Stimulated activated memory B cell treated with anti-CD40 and anti-IgM and Interleukin-4, amounts not matched to agents 10 μg/mL and 1 μg/mL and 100 μg/mL, for 72 hours (primary cell): ENCODE measurements around the gene NUDCD2.
"Not testable (repeated sequence)": the region's sequence is repeated elsewhere in the genome, so short reads cannot be mapped to it uniquely, and the experiment has no call there.

Experiments used
- ATAC-seq: fragments of 150-1000 bp; cut with Tn5 transposase; 2 replicates; pipeline ENCODE4 v1.10.0; 2021
- H3K27ac Mint-ChIP-seq: one replicate; pipeline ENCODE4 v1.8.0; 2022; ENCODE audit warnings: mild to moderate bottlenecking, mixed read lengths
- H3K27me3 Mint-ChIP-seq: one replicate; pipeline ENCODE4 v1.8.0; 2022; ENCODE audit warnings: mixed read lengths
- H3K36me3 Mint-ChIP-seq: one replicate; pipeline ENCODE4 v1.8.0; 2022; ENCODE audit warnings: mixed read lengths
- H3K4me1 Mint-ChIP-seq: one replicate; pipeline ENCODE4 v1.8.0; 2022; ENCODE audit warnings: mixed read lengths
- H3K4me3 Mint-ChIP-seq: one replicate; pipeline ENCODE4 v1.8.0; 2022; ENCODE audit warnings: mild to moderate bottlenecking, moderate library complexity, mixed read lengths
- H3K9me3 Mint-ChIP-seq: one replicate; pipeline ENCODE4 v1.8.0; 2022; ENCODE audit warnings: mixed read lengths

The NUDCD2 gene

GRCh38 chr5:163410505-163410904, 49.4 kb downstream of the NUDCD2 start:
- H3K36me3 Mint-ChIP-seq = no peaks in the 10 kb centered on the region
- H3K27me3 Mint-ChIP-seq = peaks cover 37% of the 10 kb centered on the region
- no peaks in the 10 kb centered on the region for H3K9me3 Mint-ChIP-seq
- no peaks in the 10 kb centered on the region for H3K4me1 Mint-ChIP-seq
- no peak overlapping the region for H3K27ac Mint-ChIP-seq
- no peak for ATAC-seq
- H3K4me3 Mint-ChIP-seq = no peak overlapping the region

- H3K27ac Mint-ChIP-seq = no peak overlapping the region
- H3K27me3 Mint-ChIP-seq = peaks cover 26% of the 10 kb centered on the region
- H3K9me3 Mint-ChIP-seq = no peaks in the 10 kb centered on the region
- H3K4me3 Mint-ChIP-seq = no peak overlapping the region
- ATAC-seq = no peak
- H3K4me1 Mint-ChIP-seq = no peaks in the 10 kb centered on the region
- no peaks in the 10 kb centered on the region for H3K36me3 Mint-ChIP-seq
Observed at GRCh38 chr5:163409384-163409783, 50.5 kb downstream of the NUDCD2 start.

- Mint-ChIP-seq H3K36me3 (no peaks in the 10 kb centered on the region), H3K27ac (no peak overlapping the region)
- peak; percentile 79 for ATAC-seq
Observed at GRCh38 chr5:163408311-163408923, 51.5 kb downstream of the NUDCD2 start.

GRCh38 chr5:163407034-163407655, 52.8 kb downstream of the NUDCD2 start:
- peak; percentile 37 for ATAC-seq
- Mint-ChIP-seq H3K27ac (no peak overlapping the region), H3K36me3 (no peaks in the 10 kb centered on the region), H3K9me3 (no peaks in the 10 kb centered on the region), H3K27me3 (peaks cover 4% of the 10 kb centered on the region), H3K4me1 (no peaks in the 10 kb centered on the region), H3K4me3 (no peak overlapping the region)

More at GRCh38 chr5:163408311-163408923, 51.5 kb downstream of the NUDCD2 start:
- peaks cover 16% of the 10 kb centered on the region for H3K27me3 Mint-ChIP-seq
- no peaks in the 10 kb centered on the region for H3K9me3 Mint-ChIP-seq
- no peak overlapping the region for H3K4me3 Mint-ChIP-seq
- H3K4me1 Mint-ChIP-seq = no peaks in the 10 kb centered on the region

- H3K27ac Mint-ChIP-seq = no peak overlapping the region
- no peak overlapping the region for H3K4me3 Mint-ChIP-seq
- no peak for ATAC-seq
- H3K27me3 Mint-ChIP-seq = peaks cover 15% of the 10 kb centered on the region
- no peaks in the 10 kb centered on the region for H3K4me1 Mint-ChIP-seq
- H3K36me3 Mint-ChIP-seq = no peaks in the 10 kb centered on the region
- no peaks in the 10 kb centered on the region for H3K9me3 Mint-ChIP-seq
Observed at GRCh38 chr5:163404364-163405173, 55.3 kb downstream of the NUDCD2 start.

- no peak overlapping the region for H3K27ac Mint-ChIP-seq
- no peak overlapping the region for H3K4me3 Mint-ChIP-seq
- H3K36me3 Mint-ChIP-seq = no peaks in the 10 kb centered on the region
- no peak for ATAC-seq
- H3K4me1 Mint-ChIP-seq = no peaks in the 10 kb centered on the region
- H3K9me3 Mint-ChIP-seq = no peaks in the 10 kb centered on the region
- H3K27me3 Mint-ChIP-seq = peaks cover 26% of the 10 kb centered on the region
Observed at GRCh38 chr5:163402007-163402406, 57.9 kb downstream of the NUDCD2 start.

- Mint-ChIP-seq H3K27me3 (peaks cover 26% of the 10 kb centered on the region), H3K4me3 (no peak overlapping the region), H3K36me3 (no peaks in the 10 kb centered on the region), H3K4me1 (no peaks in the 10 kb centered on the region), H3K27ac (no peak overlapping the region), H3K9me3 (no peaks in the 10 kb centered on the region)
- ATAC-seq = no peak
Observed at GRCh38 chr5:163401271-163401670, 58.6 kb downstream of the NUDCD2 start.

GRCh38 chr5:163399923-163400322, 60.0 kb downstream of the NUDCD2 start:
- ATAC-seq = no peak
- Mint-ChIP-seq H3K27ac (no peak overlapping the region), H3K4me1 (no peaks in the 10 kb centered on the region), H3K27me3 (peaks cover 35% of the 10 kb centered on the region), H3K4me3 (no peak overlapping the region), H3K9me3 (no peaks in the 10 kb centered on the region), H3K36me3 (no peaks in the 10 kb centered on the region)

- no peak for ATAC-seq
- Mint-ChIP-seq H3K27me3 (peaks cover 59% of the 10 kb centered on the region), H3K4me1 (no peaks in the 10 kb centered on the region), H3K9me3 (peaks cover 9% of the 10 kb centered on the region), H3K36me3 (no peaks in the 10 kb centered on the region), H3K27ac (no peak overlapping the region), H3K4me3 (no peak overlapping the region)
Observed at GRCh38 chr5:163397354-163397753, 62.5 kb downstream of the NUDCD2 start.

GRCh38 chr5:163396818-163397340, 63.0 kb downstream of the NUDCD2 start:
- H3K4me3 Mint-ChIP-seq, ATAC-seq, H3K27ac Mint-ChIP-seq, H3K9me3 Mint-ChIP-seq, H3K4me1 Mint-ChIP-seq, H3K36me3 Mint-ChIP-seq: not testable (repeated sequence)
- peaks cover 63% of the 10 kb centered on the region for H3K27me3 Mint-ChIP-seq
